Stimulated activated CD4-positive, alpha-beta T cell treated with anti-CD3 and anti-CD28 coated beads, Interleukin-1b, Interleukin-23, amount 100 ng/mL, for 24 hours (primary cell): Measurements from ENCODE around the gene ZNF32.
"Not testable (repeated sequence)": the region's sequence is repeated elsewhere in the genome, so short reads cannot be mapped to it uniquely, and the experiment has no call there.

Experiments
- DNase-seq, 4 experiments: peaks; one replicate each; pipeline ENCODE4 v3.0.0-alpha.2; 2020; ENCODE audit warnings: low read depth in 4 of 4, low spot score in 1 of 4

ZNF32 gene

DNA sequence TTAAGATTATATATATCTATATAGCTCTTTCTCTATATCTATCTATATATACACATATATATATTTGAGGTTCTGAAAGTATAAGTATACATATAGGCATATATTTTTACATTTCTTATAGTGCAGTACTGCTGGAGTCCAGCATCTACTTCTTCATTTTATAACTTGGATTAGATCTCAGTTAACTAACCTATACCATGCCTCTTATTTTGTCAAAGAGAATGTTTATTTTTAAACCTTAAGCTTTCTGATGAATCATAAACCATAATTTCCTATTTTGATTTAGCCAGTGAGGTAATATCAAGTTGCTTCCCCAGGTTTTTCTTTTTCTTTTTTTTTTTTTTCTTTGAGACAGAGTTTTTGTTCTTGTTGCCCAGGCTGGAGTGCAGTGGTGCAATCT, 8.1 kb downstream of the ZNF32 start:
- no peak for DNase-seq

DNA sequence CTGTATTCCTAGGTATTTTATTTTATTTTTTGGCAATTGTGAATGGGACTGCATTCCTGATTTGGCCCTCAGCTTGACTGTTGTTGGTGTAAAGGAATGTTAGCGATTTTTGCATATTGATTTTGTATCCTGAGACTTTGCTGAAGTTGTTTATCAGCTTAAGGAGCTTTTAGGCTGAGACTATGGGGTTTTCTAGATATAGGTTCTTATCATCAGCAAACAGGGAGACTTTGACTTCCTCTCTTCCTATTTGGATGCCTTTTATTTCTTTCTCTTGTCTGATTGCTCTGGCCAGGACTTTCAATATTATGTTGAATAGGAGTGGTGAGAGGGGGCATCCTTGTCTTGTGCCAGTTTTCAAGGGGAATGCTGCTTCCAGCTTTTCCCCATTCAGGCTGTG, 12.9 kb downstream of the ZNF32 start:
- DNase-seq: not testable (repeated sequence)

DNA sequence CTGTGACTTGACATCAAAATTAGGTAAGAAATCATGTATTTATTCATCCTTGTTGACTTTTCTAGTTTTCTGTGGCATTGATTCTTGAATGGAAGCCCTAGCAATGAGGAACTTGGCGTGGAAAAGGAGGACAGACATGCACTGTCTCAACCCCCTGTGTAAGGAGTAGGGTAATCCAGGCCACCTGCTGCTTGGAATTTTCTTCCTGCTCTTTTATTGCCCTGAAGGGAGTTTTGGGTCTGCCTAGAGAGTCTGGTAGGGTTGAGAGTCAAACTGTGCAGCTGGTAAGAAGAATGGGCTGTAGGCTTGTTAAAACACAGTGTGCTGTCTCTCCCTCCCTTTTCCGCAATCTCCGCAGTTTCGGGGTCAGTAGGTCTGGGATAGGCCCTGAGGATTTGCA, 19.7 kb downstream of the ZNF32 start:
- no peak for DNase-seq

DNA sequence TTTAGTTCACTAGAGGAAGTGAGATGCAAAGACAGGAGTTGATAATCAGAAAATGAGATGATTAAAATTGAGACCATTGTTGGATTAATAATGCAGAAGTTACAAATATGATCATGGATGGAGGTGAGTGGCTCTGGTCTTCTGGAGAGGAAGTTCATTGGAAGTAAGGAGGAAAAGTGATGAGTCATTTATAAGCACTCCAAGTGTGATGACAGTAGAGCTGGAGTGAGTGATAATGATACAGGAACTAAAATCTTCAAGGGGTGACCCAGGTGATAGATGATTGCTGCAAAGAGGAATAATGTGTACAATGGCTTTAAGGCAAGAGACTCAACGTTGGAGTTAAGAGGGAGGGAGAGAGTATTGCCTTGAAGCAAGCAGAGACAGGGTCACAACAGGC, 20.7 kb downstream of the ZNF32 start:
- no peak for DNase-seq

DNA sequence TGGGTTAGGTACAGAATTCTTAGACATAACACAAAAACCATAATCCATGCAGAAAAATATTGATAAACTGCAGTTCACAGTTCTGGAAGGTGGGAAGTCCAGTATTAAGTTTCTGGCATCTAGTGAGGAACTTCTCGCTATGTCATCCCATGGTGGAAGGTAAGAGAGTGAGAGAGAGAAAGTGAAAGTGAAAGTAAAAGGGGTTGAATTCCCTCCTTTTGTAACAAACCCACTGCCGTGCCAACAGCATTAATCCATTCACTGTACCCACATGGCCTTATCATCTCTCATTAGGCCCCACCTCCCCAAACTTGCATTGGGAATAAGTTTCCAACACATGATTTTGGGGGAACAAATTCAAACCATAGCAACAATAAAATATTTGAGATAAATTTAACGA, 25.3 kb downstream of the ZNF32 start:
- no peak for DNase-seq

DNA sequence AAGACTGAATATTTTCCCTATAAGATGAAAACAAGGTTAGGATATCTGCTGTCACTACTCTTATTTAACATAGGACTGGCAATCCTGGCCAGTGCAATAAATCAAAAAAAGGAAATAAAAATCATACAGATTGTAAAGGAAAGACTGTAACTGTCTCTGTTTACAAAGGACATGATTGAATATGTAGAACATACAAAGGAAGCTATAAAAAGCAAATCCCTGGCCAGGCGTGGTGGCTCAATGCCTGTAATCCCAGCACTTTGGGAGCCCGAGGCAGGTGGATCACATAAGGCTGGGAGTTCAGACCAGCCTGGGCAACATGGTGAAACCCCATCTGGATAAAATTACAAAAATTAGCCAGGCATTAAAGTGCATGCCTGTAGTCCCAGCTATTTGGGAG, 26.6 kb downstream of the ZNF32 start:
- DNase-seq: no peak

DNA sequence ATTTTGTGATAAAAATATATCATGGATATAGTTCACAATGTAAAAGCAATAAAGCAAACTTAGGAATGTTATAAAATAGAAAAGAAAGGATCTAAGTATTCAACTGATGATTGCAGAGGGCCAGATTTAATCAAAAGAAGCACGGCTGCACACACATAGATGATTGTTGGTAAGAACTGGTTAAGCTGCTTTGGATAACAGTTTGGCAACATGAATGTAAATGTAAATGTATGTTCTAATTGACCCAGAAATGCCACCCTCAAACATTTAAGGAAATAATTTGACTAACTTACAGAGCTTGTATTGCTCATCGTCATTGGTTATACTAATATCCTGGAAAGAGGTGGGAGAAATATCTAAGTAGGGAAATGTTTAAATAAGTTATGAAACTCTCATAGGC, 29.3 kb downstream of the ZNF32 start:
- no peak for DNase-seq

DNA sequence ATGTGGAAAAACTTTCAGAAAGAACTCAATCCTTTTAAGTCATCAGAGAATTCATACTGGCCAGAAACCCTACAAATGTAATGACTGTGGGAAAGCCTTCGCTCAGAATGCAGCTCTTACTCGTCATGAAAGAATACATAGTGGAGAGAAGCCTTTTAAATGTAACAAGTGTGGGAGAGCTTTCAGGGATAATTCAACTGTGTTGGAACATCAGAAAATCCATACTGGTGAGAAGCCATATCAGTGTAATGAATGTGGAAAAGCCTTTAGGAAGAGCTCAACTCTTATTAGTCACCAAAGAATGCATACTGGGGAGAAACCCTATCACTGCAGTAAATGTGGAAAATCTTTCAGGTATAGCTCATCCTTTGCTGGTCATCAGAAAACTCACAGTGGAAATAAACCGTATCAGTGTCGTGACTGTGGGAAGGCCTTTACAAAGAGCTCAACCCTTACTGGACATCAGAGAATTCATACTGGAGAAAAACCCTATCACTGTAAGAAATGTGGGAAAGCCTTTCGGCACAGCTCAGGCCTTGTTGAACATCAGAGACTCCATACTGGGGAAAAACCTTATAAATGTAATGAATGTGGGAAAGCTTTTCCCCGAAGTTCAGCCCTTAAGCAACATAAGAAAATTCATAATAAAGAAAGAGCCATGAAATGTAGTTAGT, 31.8 kb downstream of the ZNF32 start:
- no peak for DNase-seq

DNA sequence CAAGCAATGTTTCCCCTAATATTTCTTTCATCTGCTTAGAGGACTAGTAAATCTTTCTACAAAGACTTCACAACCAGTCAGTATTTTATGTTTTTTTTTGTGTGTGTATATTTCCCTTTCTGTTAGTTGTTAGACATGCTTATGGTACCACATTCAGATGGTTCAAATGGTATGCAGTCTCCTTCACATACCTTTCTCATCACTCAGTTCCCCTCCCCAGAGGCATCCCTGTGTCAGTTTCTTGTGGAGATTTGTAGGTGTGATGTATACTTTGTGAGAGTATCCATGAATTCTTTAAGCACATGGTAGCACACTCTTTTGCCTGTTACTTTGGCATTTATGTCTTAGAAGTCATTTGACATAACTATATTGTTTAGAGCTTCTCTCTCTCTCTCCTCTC, 38.0 kb downstream of the ZNF32 start:
- no peak for DNase-seq

DNA sequence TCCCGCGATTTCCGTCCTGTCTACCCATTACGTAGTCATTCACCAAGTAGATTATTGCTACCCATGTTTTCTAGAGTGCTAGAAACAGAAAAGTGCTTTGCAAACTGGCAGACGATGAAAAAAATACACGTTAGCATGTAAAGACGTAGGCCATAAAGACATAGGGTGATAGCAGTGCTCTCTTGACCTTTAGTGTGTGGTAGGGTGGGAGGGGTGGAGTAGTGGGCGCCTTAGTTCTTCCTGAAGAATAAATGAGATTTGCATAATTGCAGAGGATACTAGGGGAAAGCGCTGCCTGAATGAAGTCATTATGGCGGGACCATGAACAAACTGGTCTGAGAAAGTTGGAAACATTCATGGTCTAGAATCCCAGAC, 41.5 kb downstream of the ZNF32 start:
- DNase-seq: no peak

DNA sequence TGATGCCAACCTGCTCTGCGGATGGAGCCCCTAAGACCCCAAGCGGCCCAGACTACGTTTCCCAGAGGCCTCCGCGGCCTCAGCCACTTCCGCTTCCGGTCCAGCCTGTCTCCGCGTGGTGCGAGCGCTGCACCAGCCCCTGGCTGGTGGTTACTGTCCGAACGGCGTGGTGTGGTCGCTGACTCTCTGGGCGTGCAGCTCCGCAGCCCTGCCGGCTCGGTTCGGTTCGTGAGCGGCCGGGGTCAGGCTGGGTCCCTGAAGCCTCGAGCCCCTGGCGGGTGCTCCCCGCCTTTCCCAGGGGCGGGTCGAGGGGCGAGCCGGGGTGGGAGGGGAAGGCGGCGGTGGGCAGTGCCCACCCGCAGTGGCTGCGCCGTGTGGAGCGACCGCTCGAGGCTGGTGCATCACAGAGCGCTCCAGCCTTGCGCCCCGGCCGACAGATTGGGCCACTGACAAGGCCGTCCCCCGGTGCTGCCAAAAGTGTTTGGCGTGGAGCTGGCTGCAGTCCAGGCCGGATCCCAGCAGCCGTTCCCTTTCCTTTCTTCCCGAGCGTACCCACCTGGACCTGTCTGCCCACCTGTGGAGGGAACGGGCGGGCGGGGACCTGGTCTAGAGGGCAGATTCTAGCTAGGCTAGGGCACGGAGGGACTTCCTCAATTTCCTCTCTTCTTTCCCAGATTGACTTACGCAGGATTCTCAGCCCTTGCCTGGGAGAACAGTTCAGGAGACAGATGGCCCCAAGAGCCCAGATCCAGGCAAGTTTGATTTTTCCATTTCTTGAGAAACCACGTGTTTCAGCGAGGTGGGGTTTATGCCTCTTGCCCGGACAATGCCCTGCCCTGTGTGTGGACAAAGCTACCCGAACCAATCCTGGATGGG, 42.1 kb downstream of the ZNF32 start, which contains the start of gene ZNF485:
ZNF485 (plus strand) TSS at position 116 of the 876 bp plus-strand sequence; CDS start at position 729, 613 bp downstream.
- DNase-seq: peak; percentile 42 to 65 (median 54)

DNA sequence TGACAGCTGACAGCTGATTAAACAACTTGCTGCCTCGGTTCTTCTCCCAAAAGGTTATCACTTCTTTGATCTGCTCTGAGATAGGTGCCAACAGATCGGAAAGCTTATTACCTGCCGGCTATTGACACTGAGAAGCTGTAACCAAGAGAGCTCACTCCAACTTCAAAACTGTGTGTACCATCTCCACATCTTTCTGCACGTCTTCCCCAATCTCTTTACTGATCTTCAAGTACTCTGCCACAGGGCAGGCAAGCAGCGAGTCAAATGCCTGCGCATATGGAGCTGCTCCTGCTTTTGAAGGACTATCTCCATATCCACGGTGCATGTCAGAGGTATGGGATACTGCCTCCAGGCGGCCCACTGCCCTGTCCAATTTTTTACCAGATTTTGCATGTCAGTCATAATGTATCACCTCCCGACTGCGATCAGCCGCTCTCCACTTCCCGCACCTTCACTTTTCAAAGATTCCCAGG, 42.8 kb downstream of the ZNF32 start:
- no peak for DNase-seq

DNA sequence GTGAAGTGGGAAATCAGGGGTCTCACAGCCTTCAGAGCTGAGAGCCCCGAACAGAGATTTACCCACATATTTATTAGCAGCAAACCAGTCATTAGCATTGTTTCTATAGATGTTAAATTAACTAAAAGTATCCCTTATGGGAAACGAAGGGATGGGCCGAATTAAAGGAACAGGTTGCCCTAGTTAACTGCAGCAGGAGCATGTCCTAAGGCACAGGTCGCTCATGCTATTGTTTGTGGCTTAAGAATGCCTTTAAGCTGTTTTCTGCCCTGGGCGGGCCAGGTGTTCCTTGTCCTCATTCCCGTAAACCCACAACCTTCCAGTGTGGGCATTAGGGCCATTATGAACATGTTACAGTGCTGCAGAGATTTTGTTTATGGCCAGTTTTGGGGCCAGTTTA, 47.1 kb downstream of the ZNF32 start:
- DNase-seq: not testable (repeated sequence)

DNA sequence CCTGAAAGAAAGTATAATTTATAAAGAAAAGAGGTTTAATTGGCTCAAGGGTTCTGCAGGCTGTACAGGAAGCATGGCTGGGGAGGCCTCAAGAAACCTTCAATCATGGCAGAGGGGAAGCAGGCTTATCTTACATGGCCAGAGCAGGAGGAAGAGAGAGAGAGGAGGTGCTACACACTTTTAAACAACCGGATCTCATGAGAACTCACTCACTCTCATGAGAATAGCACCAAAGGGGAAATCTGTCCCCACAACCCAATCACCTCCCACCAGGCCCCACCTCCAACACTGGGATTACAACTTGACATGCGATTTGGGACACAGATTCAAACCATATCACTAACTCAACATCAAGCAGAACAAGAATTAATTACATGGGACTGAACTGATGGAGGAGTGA, 49.3 kb downstream of the ZNF32 start:
- no peak for DNase-seq

DNA sequence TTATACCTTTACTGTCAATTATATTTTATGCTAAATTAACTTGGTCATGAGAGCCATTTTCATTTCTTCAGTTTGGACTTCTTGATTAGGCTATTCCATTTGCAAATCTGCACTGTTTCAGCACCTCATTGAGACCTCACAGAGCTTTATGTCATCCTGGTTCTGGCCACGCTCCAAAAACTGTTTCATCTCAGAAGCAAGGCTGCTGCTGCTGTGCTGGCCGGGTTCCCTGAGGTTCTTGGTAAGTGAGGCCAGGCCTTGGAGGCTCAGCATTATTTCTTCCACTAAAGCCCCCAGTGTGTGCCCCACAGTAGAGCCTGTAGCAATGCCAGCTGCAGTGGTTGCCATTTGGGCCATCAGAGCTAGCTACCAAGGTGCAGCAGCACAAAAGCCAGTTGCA, 50.2 kb downstream of the ZNF32 start:
- DNase-seq: no peak

DNA sequence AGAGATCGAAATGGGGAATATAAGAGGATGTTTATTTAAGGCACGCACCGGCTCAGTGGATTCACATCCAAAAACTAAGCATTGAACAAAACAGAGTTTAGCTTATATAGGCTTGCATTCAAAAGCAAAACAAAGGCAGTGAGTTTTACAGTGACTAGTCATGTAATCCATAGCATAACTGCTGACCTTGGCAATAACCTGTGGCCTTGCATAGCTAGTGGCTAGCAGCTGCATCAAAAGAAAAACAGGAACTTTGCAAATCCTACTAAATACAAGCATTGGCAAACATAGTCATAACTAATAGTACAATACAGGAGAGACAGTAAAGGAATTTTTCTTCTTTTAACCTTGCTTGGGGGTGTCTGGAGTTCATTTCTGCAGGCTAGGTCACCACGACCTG, 52.1 kb downstream of the ZNF32 start:
- no peak for DNase-seq

DNA sequence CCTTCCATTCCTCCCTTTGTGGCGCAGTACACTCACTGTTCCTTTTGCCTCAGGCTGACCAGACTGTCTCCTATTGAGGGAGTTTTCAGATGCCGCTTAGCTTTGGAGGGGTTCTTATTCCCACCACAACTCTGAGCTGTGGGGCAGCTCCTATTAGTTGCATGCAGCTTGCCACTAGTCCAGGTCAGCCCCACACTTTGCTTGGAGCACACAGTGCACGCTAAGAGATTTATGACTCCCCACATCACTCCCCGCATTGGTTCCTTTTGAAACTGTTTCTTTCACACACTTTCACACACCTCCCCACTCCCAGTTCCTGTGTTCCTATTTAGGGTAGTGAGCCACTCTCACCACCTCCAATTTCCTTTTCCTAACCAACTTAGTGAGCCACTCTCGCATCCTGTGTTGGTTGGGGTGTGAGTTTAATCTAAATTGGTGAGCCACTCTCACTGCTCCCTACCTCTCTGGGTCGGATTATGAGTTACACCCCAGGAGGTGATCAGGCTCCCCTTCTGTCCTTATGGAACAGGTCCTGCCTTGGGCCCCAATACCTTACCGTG, 52.9 kb downstream of the ZNF32 start:
- no peak for DNase-seq

DNA sequence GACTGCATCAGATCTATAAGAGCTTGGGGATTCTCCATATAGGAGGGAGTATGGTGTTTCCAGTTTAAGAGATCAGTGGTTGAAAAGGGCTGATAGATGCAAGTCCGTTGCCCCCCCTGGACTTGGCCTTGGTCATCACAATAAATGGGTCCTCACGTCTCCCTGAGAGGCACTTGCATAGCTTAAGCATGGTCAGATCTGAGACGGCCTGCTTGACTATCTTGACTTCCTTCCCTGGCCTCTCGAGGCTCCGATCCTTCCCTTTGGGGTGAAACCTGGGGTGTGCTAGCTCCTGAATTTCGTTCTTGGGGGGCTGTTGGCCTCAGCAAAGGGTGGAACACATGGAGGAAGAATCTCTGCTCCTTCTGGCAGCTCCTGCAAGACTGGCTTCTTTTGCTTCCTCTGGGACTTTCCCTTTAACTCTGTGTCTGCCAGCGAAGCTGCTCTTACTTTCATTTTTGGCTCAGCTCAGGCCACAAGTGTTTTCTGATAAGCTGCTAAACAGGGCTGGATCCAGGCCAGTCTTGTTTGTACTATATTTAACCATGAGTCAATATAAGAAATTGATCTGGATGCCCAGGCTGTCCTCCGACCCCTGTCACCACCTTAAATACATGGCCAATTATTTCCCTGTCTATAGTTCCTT, 53.6 kb downstream of the ZNF32 start:
- peak in 1 of 4 experiments; percentile 22 for DNase-seq
